Caki2 (cell line): ENCODE data around the gene DAGLA. TPM values are rescaled to one million over a fixed set of nuclear protein-coding genes. Genes with fewer than 3 reads are reported as not detected.
"Not testable (repeated sequence)": the region's sequence is repeated elsewhere in the genome, so short reads cannot be mapped to it uniquely, and the experiment has no call there.

Source experiments
- DNase-seq: peaks from one replicate; pipeline ENCODE4 v3.0.0-alpha.2; 2015; ENCODE audit warnings: low read depth
- in situ Hi-C: cut with HindIII; loops from 2 replicates; pipeline ENCODE4 v1.10.0; 2016; ENCODE audit warnings: low sequenced_read_pairs, low pct_unique_long_range_greater_than_20kb, mixed read lengths
- total RNA-seq: library from RNA; depleted of rRNA; stranded (reverse); fragments of >200 nt; shearing (Covaris generic); gene quantifications from 2 replicates; pipeline ENCODE4 v1.2.3, GENCODE V29; 2014; ENCODE audit warnings: low replicate concordance

The DAGLA gene
- total RNA-seq, 1 experiment from 2014 or later = 0.74 TPM

DNA sequence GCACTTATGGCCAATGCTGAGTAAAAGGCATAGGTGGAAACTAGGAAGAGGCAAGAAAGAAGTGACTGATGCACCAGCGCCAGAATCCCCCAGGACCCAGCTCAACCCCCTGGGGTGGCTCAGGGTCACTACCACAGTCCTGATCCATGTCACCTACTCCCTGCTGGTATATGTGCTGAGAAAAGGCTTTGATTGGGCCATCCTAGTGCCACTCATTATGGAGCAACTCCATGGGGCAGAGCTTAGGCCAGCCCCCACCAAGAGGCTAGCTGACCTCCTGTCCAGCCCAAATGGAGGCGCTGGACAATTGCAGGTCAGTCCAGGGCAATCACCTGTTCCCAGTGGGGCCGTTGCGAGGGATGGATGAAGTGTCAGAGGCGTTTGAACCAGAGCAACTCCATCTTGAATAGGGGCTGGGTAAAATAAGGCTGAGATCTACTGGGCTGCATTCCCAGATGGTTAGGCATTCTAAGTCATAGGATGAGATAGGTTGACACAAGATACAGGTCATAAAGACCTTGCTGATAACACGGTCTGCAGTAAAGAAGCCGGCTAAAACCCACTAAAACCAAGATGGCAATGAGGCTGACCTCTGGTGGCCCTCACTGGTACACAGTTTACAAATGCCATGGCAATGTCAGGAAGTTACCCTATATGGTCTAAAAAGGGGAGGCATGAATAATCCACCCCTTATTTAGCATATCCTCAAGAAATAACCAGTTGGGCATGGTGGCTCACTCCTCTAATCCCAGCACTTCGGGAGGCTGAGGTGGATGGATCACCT is 20.6 kb upstream of the DAGLA start:
- in situ Hi-C loops = no loop called here
- no peak for DNase-seq

DNA sequence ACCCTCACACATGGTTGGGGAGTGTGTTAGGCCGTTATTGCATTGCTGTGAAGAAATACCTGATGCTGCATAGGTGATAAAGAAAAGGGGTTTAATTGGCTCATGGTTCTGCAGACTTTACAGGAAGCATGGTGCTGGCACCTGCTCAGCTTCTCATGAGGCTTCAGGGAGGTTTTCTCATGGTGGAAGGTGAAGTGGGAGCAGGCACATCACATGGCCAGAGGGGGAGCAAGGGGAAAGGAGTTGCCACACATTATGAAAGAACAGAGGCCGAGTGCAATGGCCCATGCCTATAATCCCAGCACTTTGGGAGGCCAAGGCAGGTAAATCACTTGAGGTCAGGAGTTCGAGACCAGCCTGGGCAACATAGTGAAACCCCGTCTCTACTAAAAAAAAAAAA is 19.2 kb upstream of the DAGLA start:
- not testable (repeated sequence) for DNase-seq

DNA sequence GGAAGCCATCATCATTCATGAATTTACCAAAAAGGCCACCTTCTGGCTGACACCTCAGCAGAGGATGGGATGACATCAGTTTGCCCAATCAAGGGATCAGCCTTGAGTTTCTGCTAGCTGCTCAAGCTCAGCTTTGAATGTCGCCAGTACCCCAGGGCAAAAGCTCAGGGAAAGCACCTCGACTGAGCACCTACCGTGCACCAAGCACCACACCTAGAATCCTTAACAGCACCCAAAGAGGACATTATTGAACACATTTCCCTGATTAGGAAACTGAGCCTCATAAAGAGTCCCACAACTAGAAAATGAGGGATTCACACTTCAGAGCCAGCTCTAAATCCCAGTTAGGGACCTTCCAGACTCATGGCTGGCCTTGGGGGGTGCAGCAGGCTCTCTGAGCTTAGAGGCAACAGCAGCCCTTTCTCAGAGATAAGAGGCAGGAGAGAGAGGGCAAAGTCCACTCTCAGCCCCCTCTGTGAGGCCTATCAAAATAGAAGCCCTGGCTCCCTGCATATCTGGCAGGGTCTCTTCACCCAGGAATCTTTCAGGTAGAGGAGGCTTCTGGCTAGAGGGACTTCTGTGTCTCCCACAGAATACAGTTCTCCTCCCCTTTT is 13.4 kb upstream of the DAGLA start:
- in situ Hi-C loops = no loop called here
- no peak for DNase-seq

More for the DNA sequence above, 19.2 kb upstream of the DAGLA start:
- in situ Hi-C loops = not testable (repeated sequence)

DNA sequence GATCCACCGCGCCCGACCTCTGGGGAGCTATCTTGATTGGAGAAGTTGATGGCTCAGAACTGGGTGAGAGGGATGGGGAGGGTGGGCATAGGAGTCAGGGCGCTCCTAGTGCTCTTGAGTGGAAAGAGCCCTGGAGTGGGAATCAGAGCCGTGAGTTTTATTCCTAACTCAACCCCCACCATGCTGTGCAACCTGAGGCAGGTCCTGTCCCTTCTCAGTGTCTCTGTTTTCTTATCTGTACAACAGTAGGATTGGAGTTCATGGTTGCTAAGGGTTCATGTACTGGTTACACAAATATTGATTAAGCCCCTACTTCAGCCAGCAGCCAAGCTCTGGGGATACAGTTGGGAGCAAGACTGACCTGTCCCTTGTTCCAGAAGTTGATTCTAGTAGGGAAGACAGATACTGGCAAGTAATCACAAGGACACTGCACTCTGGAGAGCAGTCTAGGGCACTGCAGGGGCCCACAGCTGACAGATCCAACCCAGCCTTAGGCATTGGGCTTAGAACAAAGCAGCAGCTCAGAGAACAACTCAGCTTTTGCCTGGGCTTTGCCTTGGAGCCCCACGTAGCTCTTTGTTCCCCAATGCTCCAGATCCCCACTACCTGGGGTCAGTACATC is 12.4 kb upstream of the DAGLA start:
- in situ Hi-C loops = no loop called here
- no peak for DNase-seq

DNA sequence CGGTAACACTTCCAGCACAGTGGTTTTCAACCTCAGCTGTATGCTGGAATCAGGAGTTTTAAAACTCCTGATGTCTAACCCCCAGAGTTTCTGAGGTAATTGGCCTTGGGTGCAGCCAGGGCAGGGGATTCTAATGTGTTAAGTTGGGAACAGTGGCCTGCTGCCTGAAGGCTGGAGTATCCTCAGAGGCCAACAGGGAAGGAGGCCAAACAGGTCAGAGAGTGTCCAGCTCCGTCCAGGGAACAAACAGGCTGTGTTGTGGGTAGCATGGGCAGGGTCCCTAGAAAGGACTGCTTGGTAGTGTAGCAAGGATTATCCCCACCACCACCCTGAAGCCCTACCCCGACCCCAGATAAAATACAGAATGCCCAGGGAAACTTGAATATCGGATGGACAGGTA is 10.8 kb upstream of the DAGLA start:
- in situ Hi-C loops = no loop called here

DNA sequence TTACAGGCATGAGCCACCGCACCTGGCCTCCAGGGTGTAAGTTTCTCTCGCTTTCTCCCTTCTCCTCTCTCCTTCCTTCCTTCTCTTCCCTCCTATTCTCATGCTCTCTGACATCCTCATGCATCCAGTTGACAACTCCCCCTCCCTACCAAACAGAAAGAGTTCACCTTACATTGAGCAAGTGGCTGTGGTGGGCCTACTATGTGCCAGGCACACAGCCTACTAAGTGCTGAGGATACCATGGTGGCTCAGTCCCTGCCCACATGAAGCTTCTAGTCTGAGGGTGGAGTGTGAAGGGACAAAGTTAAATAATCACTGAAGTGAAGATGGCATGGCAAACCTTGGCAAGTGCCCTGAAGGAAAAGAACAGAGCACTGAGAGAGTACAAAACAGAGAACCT is 9.6 kb upstream of the DAGLA start:
- no peak for DNase-seq
- in situ Hi-C loops = no loop called here

More for the DNA sequence above, 10.8 kb upstream of the DAGLA start:
- DNase-seq = no peak

DNA sequence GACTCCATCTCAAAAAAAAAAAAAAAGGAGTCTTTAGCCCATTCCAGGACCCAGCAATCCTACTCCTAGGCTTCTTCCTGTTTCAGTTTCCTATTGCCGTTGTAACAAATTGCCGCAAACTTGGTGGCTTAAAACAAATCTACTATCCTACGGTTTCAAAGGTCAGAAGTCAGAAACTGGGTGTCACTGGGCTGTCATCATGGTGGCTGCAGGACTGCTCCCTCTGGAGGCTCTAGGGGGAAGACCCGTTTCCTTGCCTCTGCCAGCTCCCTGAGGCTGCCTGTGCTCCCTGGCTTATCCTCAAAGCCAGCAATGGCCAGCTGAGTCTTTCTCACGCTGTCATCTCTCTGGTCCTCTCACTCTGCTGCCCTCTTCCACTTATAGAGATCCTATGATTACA is 8.7 kb upstream of the DAGLA start:
- in situ Hi-C loops = no loop called here
- DNase-seq = no peak

DNA sequence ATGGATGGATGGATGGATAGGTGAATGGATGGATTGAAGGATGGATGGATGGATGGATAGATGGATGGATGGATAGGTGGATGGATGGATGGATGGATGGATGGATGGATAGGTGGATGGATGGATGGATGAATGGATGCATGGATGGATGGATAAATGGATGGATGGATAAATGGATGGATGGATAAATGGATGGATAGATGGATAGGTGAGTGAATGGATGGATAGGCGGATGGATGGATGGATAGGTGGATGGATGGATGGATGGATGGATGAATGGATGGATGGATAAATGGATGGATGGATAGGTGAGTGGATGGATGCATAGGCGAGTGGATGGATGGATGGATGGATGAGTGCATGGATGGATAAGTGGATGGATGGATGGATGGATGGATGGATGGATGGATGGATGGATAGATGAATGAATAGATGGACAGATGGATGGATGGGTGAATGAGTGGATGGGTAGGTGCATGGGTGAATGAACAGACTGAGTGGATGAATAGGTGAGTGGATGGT is 6.2 kb upstream of the DAGLA start:
- DNase-seq, in situ Hi-C loops: not testable (repeated sequence)

DNA sequence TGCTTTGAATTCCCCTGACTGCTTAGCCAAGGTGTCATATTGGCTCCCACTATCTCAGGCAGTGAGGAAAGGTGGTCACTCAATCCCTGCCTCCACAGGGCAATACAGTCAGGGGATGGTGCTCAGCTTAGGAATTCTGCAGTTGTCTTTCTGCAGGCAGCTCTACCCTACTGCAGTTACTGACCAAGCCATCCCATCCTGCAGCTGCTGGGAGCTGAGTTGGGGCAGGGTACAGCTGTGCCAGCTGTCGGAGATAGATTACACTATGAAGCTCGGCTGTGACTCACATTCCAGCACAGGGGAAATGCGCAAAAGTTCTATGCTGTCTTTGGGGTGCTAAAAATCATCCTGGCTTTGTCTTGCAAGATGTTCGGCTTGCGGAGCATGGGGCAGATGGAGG is 4.4 kb upstream of the DAGLA start:
- in situ Hi-C loops = no loop called here
- DNase-seq = no peak

DNA sequence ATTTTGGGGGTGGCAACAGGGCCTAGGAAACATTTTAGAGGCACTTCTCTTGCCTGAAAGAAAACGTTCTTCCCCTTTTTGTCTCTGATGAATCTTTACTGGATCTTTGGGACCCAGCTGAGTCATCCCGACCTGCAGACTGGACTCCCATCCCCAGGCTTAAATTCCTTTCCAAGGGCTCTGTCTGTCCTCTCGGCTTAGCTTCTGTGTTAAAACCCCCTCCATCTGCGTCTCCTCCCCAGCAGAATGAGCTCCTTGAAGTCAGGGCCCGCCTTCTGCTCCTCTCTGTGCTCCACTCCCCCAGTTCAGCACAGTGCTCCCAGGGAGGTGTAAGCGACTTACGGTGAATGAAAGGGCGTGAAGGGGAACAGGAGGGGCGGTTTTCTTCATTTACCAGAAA is 895 bp upstream of the DAGLA start:
- DNase-seq = no peak
- in situ Hi-C loops = no loop called here

DNA sequence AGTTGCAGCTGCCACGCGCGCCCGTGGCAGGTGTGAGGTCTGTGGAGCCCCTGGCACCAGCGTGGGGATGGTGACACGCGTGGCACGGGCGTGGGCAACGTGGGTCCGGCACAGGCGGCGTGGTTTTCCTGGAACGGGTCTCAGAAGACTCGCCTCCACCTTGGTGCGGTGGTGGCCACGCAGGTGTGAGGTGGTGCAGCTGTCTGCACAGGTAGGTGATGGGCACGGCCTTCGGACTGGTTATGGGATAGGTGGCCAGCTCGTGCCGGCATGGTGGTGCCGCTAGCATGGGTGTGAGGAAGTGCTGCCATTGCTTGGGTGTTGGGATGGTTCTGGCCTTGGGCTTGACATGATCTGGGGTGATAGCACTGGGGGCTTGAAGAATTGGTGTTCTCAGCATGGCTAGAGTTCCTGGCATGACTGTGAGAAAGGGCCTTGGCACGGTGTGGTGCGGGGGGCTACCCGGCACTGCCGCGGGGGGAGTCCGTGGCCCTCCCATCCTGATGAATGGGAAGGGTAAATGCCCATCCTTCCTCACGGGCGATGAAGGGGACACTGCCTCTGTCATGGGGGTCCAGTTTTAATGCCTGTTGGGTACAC is 531 bp downstream of the DAGLA start:
- in situ Hi-C loops = no loop called here
- no peak for DNase-seq

DNA sequence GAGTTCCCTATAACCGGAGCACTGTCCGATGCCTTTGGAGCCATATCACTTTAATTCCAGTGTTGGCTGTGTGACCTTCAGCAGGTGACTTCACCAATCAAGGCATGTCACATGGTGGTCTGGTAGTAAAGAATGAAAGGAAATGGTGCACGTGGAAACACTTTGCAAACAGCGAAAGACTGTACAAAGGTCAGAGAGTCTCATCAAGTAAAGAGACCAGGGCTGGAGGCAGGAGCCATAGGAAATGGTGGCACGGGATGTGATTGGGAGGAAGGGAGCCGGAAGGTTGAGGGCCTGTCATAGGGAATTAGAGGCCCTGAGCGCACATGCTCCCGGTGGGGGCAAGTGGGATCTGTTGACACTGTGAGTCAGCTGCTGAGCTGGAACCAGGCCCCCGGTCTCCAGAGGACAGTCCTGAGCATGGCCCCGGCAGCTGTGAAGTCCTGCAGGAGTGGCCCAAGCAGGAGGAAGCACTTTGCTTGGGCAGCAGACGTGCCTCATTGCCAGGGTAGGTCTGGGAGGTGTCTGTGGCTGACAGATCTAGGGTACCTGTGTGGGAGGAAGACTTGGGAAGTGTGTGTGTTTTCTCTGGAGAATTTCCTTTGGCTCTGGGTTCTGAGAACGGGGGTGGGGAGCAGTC is 2.0 kb downstream of the DAGLA start:
- peak; percentile 60 for DNase-seq
- in situ Hi-C loops = no loop called here

DNA sequence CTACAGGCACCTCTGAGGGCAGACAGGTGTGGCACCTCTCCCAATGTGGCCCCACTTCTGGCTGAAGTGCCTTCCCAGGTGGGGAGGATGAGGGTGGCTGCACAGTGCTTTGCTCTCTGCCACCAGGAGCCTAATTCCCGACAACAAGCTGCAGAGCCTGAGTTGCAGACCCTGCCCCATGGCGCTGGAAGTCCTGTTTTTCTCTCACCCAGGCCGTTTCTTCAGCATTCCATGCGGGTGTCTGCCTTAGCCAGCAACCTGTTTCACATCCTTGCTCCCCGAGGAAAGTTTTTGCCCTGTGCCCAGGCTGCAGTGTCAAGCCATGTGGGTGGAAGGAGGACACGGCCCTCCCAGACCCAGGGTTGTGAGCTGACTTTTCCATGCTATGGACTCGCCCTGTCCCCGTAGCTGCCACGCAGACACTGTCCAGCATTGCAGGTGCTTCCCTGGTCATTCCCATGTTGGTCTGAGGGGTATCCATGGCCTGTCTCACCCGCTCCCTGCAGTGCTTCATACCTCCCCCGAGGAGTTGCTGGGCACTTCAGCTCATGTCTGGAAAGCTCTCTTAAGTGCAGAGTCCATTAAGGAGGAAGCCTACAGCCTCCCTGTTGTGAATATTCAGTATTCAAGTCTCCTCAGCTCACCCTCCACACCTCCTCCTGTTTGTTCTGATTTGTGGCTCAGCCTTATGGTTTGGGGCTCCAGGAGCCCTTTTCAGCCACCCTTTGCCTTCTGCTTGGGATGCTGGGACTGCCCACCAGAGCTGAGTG is 2.9 kb downstream of the DAGLA start:
- in situ Hi-C loops = no loop called here
- no peak for DNase-seq

DNA sequence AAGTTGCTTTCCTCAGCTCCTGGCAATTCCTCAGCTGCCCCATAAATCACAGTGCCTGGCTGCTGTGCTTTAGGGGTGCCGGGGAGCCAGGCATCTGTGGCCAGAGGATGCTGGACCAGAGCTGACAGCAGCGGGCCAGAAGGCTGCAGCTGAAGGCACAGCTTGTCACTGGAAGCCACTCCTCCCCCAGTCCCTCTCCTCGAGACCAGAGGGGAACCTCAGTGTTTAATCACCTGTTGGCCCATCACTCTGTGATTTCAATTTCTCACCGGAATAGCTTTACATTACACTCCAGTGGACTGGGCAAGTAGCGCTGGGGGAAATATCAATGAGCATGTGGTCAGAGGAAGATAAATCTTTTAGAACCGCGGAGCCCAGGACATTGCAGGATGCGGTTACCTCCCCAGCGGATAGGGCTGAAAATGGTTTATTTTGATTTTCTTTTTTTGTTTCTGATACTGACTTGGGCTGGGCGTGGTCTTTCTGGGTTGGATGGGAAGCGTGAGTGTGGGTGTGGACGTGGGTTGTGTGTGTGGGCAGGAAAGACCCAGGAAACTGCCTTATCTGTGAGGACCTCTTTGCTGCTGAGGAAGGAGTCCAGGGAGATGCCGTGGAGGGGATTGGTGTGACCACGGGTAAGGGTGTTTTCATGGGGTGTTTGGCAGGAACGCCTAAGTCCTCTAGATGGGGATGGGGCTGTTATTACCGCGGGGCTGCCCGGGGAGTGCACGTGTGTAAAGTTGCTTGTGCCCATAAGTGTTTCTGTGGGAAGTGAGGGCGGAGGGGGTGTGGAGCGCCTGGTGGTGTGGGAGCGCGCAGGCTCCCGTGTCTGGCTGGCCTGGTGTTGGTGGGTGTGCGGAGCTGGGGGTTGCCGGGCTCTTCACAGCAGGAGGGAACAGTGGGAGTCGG is 4.0 kb downstream of the DAGLA start:
- in situ Hi-C loops = no loop called here
- DNase-seq = no peak

DNA sequence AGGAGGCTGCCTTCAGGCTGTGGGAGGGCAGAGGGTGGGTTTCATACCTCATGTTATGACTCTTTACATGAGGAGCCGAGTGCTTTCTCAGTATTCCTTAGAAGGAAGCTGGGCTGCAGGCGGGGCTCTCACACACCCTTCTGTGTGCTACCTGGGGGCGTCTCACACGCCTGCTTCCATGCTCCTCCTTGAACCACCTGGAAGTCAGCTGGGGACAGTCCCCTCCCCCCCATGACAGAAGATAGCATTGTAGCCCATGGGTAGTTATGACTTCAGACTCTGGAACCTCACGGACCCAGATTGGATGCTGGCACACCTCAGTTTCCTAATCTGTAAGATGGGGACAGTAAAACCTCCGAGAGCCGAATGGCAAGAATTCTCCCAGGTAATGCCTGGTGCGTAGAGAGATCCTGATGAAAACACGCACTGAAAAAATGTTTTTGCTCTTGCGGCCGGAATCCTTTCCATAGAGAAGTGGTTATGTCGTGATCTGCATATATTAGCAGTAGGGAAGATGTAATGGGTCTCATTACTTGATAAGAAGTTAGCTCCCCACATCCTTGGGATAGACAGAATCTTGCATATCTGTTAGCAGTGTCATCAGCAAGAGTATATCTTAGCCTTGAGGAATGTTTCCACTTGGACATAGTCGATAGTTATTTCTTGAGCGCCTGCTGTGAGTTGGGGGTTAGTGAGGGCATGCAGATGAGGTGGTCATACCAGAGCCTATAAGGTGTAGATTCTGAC is 4.9 kb downstream of the DAGLA start:
- no peak for DNase-seq
- in situ Hi-C loops = no loop called here

DNA sequence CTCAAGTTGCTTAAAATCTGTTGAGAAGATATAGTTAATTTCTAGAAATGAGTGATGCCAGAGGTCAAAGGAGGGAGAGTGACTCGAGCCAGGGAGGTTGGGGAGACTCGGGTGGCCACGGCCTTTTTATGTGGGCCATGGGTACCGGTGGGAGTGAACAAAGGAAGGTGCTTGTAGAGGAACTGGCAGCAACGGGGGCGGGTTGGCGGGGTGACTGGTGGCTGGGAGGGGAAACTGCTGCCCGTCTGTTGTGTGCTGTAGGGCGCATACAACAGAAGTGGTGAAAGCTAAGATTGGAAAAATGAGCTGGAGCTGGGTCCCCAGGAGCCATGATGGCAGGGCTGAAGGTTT is 5.4 kb downstream of the DAGLA start:
- DNase-seq = no peak
- in situ Hi-C loops = no loop called here
